HK-2 (cell line): Measurements from ENCODE around the gene CD33.
"Not testable (repeated sequence)": the region's sequence is repeated elsewhere in the genome, so short reads cannot be mapped to it uniquely, and the experiment has no call there.

ENCODE experiments used
- DNase-seq: peaks from one replicate; pipeline ENCODE4 v3.0.0-alpha.2; 2018; ENCODE audit not compliant: unreplicated experiment

Gene CD33

DNA sequence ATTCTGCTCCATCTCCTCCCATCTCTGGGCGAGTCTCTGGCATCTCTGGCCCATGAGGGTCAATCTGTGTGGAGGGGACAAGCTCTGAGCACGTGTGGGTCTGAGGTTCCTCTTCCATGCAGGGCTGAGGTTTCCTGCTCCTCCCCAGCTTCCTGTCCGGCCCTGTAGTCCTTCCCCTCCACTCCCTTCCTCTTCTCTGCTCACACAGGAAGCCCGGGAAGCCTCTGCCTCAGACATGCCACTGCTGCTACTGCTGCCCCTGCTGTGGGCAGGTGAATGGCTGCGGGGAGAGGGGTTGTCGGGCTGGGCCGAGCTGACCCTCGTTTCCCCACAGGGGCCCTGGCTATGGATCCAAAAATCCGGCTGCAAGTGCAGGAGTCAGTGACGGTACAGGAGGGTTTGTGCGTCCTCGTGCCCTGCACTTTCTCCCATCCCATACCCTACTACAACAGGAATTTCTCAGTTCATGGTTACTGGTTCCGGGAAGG, 14.0 kb upstream of the CD33 start:
- not testable (repeated sequence) for DNase-seq

GRCh38 chr19:51211833-51212232, 13.0 kb upstream of the CD33 start:
- no peak for DNase-seq

DNA sequence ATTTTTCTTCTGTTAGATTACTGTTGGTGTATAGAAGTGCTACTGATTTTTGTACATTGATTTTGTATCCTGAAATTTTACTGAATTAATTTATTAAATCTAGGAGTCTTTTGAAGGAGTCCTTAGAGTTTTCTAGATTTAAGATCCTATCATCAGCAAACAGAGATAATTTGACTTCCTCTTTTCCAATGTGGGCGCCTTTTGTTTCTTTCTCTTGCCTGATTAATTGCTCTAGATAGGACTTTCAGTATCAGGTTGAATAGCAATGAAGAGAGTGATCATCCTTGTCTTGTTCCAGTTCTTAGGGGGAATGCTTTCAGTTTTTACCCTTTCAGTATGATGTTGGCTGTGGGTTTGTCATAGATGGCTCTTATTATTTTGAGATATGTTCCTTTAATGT, 5.6 kb upstream of the CD33 start:
- DNase-seq, result no peak

GRCh38 chr19:51219971-51220370, 4.9 kb upstream of the CD33 start:
- no peak for DNase-seq

DNA sequence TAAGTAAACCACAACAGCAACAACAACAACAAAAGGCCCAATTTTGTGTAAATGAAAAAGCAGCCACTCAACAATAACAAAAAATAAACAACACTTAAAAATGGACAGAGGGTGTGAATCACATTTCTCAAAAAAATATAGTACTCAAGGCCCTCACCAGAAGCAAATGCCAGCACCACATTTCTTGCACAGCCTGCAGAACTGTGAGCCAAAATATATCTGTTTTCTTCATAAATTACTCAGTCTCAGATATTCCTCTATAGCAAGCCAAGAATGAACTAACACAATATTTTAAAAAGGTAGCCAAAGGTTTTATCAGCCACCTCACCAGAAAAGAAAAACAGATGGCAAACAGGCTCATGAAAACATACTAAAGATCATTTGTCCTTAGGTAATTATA, 3.9 kb upstream of the CD33 start:
- DNase-seq, result no peak

- DNase-seq, result no peak
Measured at GRCh38 chr19:51224163-51224641, 678 bp upstream of the CD33 start.

- DNase-seq, result no peak
Measured at GRCh38 chr19:51226067-51226466, 1.2 kb downstream of the CD33 start.

DNA sequence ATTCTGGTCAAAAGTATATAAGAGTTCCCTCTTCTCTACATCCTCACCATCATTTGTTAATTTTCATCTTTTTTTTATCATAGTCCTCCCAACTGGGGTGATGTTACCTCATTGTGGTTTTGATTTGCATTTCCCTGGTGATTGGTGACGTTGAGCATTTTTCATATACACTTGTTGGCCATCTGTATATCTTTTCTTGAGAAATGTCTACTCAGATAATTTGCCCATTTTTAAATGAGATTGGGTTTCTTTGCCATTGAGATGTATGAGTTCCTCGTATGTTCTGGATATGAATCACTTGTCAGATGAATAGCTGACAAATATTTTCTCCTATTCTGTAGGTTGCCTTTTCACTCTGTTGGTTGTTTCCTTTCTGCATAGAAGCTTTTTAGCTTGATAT, 2.4 kb downstream of the CD33 start:
- no peak for DNase-seq

- DNase-seq, result no peak
Measured at GRCh38 chr19:51227966-51228365, 3.1 kb downstream of the CD33 start.

DNA sequence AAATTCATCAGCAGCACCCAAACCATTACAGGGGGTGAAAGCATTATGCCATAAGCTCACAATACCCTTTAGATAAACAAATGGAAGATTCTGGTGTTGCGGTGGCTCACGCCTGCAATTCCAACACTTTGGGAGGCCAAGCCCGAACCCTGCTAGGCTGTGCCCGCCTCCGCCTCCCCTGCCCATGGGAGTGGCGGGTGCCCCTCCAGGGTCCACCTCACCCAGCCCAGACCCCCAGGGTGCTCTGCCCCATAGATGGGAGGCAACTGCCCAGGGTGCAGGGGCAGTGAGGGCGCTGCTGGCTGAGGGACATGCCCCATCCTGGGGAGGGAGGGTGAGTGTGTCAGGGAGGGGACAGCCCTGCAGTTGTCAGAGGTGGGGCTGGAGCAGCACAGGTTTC, 16.0 kb downstream of the CD33 start:
- no peak for DNase-seq

GRCh38 chr19:51242881-51243630, 18.2 kb downstream of the CD33 start:
- no peak for DNase-seq

GRCh38 chr19:51246164-51246552, 21.3 kb downstream of the CD33 start:
- peak; percentile 30 for DNase-seq

GRCh38 chr19:51247972-51248590, 23.2 kb downstream of the CD33 start:
- no peak for DNase-seq

GRCh38 chr19:51250786-51251467, 26.0 kb downstream of the CD33 start, which contains the start of gene SIGLECL1:
TSS of gene SIGLECL1 (plus strand) at chr19:51251080. CDS start at chr19:51264073, 12,993 bp downstream.
- no peak for DNase-seq

DNA sequence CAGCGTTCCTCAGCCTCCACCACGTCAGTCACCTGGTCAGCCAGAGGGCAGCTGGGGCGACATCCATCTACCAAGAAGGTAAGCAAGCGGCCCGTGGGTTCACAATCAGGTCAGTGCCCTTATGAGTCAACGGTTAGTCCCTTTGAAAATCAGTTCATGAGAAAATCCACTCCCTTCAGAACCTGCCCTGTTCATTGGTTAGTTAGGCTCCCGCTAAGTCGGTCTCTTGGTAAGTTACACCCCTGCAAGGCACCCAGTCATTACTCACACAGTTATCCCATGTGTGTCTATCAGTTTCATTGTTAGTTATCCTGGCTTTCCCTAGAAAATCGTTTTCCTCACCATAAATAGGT, 26.6 kb downstream of the CD33 start:
- DNase-seq, result no peak

DNA sequence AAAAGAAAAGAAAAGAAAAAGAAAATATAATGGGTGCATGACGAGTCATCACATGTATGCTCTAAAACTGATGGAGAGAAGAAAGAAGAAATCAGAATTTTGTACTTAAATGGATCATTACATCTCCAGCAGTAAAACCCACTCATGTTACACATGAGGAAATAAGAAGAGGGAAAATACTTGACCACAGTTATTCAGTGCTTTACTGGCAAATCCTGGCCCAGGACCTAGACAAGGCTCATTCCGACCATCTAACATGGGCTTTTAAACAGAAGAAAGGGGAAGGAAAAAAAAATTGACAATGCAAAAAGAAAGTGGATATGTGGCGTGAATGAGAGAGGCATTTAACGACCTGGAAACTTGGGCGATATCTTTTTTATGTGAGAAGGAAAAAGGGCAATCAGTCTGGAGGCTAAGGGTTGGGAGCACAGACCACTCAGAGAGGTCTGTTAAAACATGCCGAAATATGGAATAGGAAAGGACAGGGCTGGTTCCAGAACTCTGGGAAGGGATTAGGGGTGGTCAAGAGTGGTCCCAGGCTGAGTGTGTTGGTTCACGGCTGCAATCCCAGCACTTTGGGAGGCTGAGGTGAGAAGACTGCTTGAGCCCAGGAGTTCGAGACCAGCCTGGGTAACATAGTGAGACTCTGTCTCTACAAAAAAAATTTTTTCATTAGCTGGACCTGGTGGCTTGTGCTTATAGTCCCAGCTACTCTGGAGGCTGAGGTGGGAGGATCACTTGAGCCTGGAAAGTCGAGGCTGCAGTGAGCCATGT, 27.6 kb downstream of the CD33 start:
- no peak for DNase-seq

- DNase-seq, result no peak
Measured at GRCh38 chr19:51253088-51253806, 28.4 kb downstream of the CD33 start.

DNA sequence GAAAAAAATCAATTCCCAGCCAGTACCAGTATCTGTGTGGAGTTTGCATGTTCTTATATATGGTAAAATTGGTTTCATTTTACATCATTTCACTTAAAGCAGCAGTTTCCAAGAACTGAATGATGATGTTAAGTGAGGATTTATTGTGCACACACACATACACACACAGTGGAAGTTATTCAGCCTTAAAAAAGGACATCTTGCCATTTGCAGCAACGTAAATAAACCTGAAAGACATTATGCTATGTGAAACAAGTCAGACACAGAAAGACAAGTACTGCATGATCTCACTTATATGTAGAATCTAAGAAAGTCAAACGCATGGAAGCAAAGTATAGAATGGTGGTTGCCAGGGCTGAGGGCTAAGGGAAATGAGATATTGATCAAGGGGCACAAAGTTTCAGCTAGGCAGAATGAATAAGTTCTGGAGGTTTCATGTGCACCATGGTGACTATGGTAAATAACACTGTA, 31.3 kb downstream of the CD33 start:
- no peak for DNase-seq

- no peak for DNase-seq
Measured at GRCh38 chr19:51257471-51257870, 32.6 kb downstream of the CD33 start.

GRCh38 chr19:51258165-51259160, 33.6 kb downstream of the CD33 start:
- no peak for DNase-seq
